ENCODE measurements around the gene CENPT. TPM values are rescaled to one million over a fixed set of nuclear protein-coding genes. Genes with fewer than 3 reads are reported as not detected.

Gene CENPT
- 45.1 TPM for total RNA-seq

- peak; percentile 18 for ATAC-seq
- intact Hi-C loops (cut with DNase I) = no loop called here
- DNase-seq (ENCODE audit: low spot score) = peak; percentile 73
Observed at GRCh38 chr16:67847064-67847861, at the start of gene CENPT. Gene CENPT, minus strand, starts transcription at chr16:67847693. Its CDS starts 13,834 bp downstream, at chr16:67833859.

- no peak for DNase-seq (ENCODE audit: low spot score)
- peak; percentile 92 for ATAC-seq
- intact Hi-C loops (cut with DNase I) = no loop called here
Observed at GRCh38 chr16:67897231-67897630, 49.7 kb upstream of the CENPT start.

- intact Hi-C loops (cut with DNase I) = no loop called here
- DNase-seq (ENCODE audit: low spot score) (no peak), ATAC-seq (no peak)
Observed at GRCh38 chr16:67893743-67894399, 46.4 kb upstream of the CENPT start.

- peak; percentile 98 for DNase-seq (ENCODE audit: low spot score)
- peak; percentile 94 for ATAC-seq
- intact Hi-C loops (cut with DNase I) = no loop called here
Observed at GRCh38 chr16:67892899-67893742, 45.6 kb upstream of the CENPT start, which contains the start of gene PSKH1. Gene PSKH1, plus strand, starts transcription at chr16:67893254. Its CDS starts 15,496 bp downstream, at chr16:67908750.

GRCh38 chr16:67892375-67892774 is 44.9 kb upstream of the CENPT start:
- no peak for DNase-seq (ENCODE audit: low spot score)
- intact Hi-C loops (cut with DNase I) = no loop called here
- no peak for ATAC-seq

- ATAC-seq = no peak
- intact Hi-C loops (cut with DNase I) = no loop called here
- no peak for DNase-seq (ENCODE audit: low spot score)
Observed at GRCh38 chr16:67888331-67888730, 40.8 kb upstream of the CENPT start.

GRCh38 chr16:67886387-67886786 is 38.9 kb upstream of the CENPT start:
- no peak for ATAC-seq
- DNase-seq (ENCODE audit: low spot score) = no peak
- intact Hi-C loops (cut with DNase I) = no loop called here

GRCh38 chr16:67885976-67886375 is 38.5 kb upstream of the CENPT start:
- intact Hi-C loops (cut with DNase I) = no loop called here
- ATAC-seq = no peak
- no peak for DNase-seq (ENCODE audit: low spot score)

- no peak for ATAC-seq
- DNase-seq (ENCODE audit: low spot score) = no peak
- intact Hi-C loops (cut with DNase I) = no loop called here
Observed at GRCh38 chr16:67885545-67885944, 38.1 kb upstream of the CENPT start.

- ATAC-seq (peak; percentile 97), DNase-seq (ENCODE audit: low spot score) (peak; percentile 94)
- intact Hi-C loops (cut with DNase I) = loop anchor here (5.0 kb wide), 1 partner anchor 43 kb away; no protein-coding TSS in a partner anchor
Observed at GRCh38 chr16:67884684-67885083, 37.2 kb upstream of the CENPT start, which contains the start of gene NRN1L. Gene NRN1L, plus strand, starts transcription at chr16:67884885. Its CDS starts 19 bp downstream, at chr16:67884904.

- intact Hi-C loops (cut with DNase I) = loop anchor here (5.0 kb wide), 1 partner anchor 43 kb away; no protein-coding TSS in a partner anchor
- peak; percentile 74 for DNase-seq (ENCODE audit: low spot score)
- peak; percentile 78 for ATAC-seq
Observed at GRCh38 chr16:67883872-67884261, 36.4 kb upstream of the CENPT start.

GRCh38 chr16:67883146-67883871 is 35.8 kb upstream of the CENPT start:
- DNase-seq (ENCODE audit: low spot score) (no peak), ATAC-seq (no peak)
- intact Hi-C loops (cut with DNase I) = loop anchor here (5.0 kb wide), 1 partner anchor 44 kb away; no protein-coding TSS in a partner anchor

GRCh38 chr16:67882374-67883145 is 35.1 kb upstream of the CENPT start:
- no peak for ATAC-seq

GRCh38 chr16:67881621-67882161 is 34.2 kb upstream of the CENPT start:
- ATAC-seq (no peak), DNase-seq (ENCODE audit: low spot score) (no peak)
- intact Hi-C loops (cut with DNase I) = loop anchor here (5.0 kb wide), 1 partner anchor 46 kb away; no protein-coding TSS in a partner anchor

More at GRCh38 chr16:67882374-67883145, 35.1 kb upstream of the CENPT start:
- no peak for DNase-seq (ENCODE audit: low spot score)
- intact Hi-C loops (cut with DNase I) = loop anchor here (5.0 kb wide), 1 partner anchor 45 kb away; no protein-coding TSS in a partner anchor

GRCh38 chr16:67880584-67880983 is 33.1 kb upstream of the CENPT start:
- intact Hi-C loops (cut with DNase I) = loop anchor here (5.0 kb wide), 1 partner anchor 47 kb away; no protein-coding TSS in a partner anchor
- ATAC-seq (no peak), DNase-seq (ENCODE audit: low spot score) (no peak)

- DNase-seq (ENCODE audit: low spot score) = no peak
- no peak for ATAC-seq
- intact Hi-C loops (cut with DNase I) = loop anchor here (5.0 kb wide), 1 partner anchor 47 kb away; no protein-coding TSS in a partner anchor
Observed at GRCh38 chr16:67879936-67880335, 32.4 kb upstream of the CENPT start.

GRCh38 chr16:67879462-67879861 is 32.0 kb upstream of the CENPT start:
- ATAC-seq (no peak), DNase-seq (ENCODE audit: low spot score) (no peak)
- intact Hi-C loops (cut with DNase I) = no loop called here
